PFSK-1 (cell line): ENCODE results near the gene AIRE.

Experiments used
- POLR2AphosphoS5 ChIP-seq: IDR thresholded peaks from 2 replicates; pipeline ENCODE4 v1.6.1; 2012; ENCODE audit warnings: low read depth, mild to moderate bottlenecking, control low read depth, low read length, moderate library complexity
- SIN3A ChIP-seq: IDR thresholded peaks from 2 replicates; pipeline ENCODE4 v1.6.1; 2012; ENCODE audit warnings: mild to moderate bottlenecking, low read length, moderate library complexity, borderline replicate concordance; ENCODE audit not compliant: insufficient read depth
- TAF1 ChIP-seq: IDR thresholded peaks from 2 replicates; pipeline ENCODE4 v1.6.1; 2012; ENCODE audit warnings: low read length, control low read depth, borderline replicate concordance; ENCODE audit not compliant: insufficient read depth

DNA sequence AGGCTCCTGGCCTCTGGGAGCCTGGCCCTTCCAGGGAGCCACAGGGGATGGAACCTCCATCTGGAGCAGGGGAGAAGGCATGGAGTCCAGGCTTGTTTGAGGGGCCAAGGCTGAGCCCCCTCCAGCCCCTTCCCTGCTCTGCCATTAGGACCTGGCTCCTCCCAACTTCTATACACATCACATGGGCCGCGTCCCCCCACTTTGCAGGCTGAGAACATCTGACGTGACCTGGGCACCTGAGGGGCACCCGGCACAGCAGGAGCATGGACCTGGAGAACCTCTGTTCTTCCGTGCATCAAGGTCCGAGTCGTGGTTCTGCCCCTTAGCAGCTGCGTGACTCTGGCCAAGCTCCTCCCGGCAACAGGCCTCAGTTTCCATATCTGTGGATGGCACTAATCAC, 3.9 kb upstream of the AIRE start:
- no peak for TF ChIP-seq SIN3A
- TF ChIP-seq TAF1, result no peak
- no peak for TF ChIP-seq POLR2AphosphoS5
